Endothelial cell of umbilical vein (primary cell): ENCODE data around the gene ARHGEF37. TPM values are rescaled to one million over a fixed set of nuclear protein-coding genes. Genes with fewer than 3 reads are reported as not detected.

Experiments
- BruUV-seq: library from RNA; stranded (reverse); fragments of 400-500 nt; replicated peaks from 2 replicates; lab custom pipeline; 2021; lab: Mats Ljungman, UMichigan
- CTCF ChIA-PET: fragments of 300-600, 350-600 bp; sonication (Branson Sonifier 250); formaldehyde crosslinking; loops from one replicate; lab custom pipeline; 2021; ENCODE audit warnings: antibody characterized with exemption, inconsistent platforms; lab: Charles Lee
- POLR2A ChIA-PET: fragments of 300-600, 350-600 bp; sonication (Branson Sonifier 250); formaldehyde crosslinking; loops from one replicate; lab custom pipeline; 2021; ENCODE audit warnings: antibody characterized with exemption, inconsistent platforms; lab: Charles Lee
- DNase-seq: peaks from one replicate; pipeline ENCODE4 v3.0.0-alpha.2; 2011; ENCODE audit warnings: low read depth, low spot score
- FAIRE-seq: peaks from 2 replicates; lab custom pipeline; 2011; peaks lifted over from hg19 to GRCh38; lab: Jason Lieb, UNC
- H2AFZ ChIP-seq: 2 replicates; pipeline ENCODE4 v1.6.0; 2012; ENCODE audit warnings: low read depth, low read length, control low read depth, inconsistent platforms
- H3K27ac ChIP-seq: 2 replicates; pipeline ENCODE4 v1.5.1; 2011; ENCODE audit warnings: low read depth, mild to moderate bottlenecking, control low read depth, low read length, moderate library complexity; ENCODE audit not compliant: insufficient read depth
- H3K27me3 ChIP-seq, 2 experiments: 2 replicates each; pipeline versions ENCODE4 v1.6.0 to v1.6.1; 2011; ENCODE audit warnings: low read length in 2 of 2, mixed read lengths in 1 of 2; ENCODE audit not compliant: control insufficient read depth in 2 of 2, insufficient read depth in 2 of 2
- H3K36me3 ChIP-seq, 2 experiments: 2 replicates in 1 of 2; 3 replicates in 1 of 2; pipeline ENCODE4 v1.5.1; 2011; ENCODE audit warnings: low read length in 2 of 2, mild to moderate bottlenecking in 1 of 2, moderate library complexity in 1 of 2; ENCODE audit not compliant: control insufficient read depth in 2 of 2, insufficient read depth in 2 of 2; ENCODE audit errors: extremely low read depth in 1 of 2
- H3K4me1 ChIP-seq: 3 replicates; pipeline ENCODE4 v1.5.1; 2011; ENCODE audit warnings: mild to moderate bottlenecking, low read length; ENCODE audit not compliant: control insufficient read depth, insufficient read depth; ENCODE audit errors: extremely low read depth
- H3K4me2 ChIP-seq: 2 replicates; pipeline ENCODE4 v1.6.1; 2011; ENCODE audit warnings: low read length, control low read depth, mixed read lengths; ENCODE audit not compliant: insufficient read depth
- H3K4me3 ChIP-seq, 3 experiments: fragments of 200-600 bp in 1 of 3; sonication (generic), shearing (Covaris generic) in 1 of 3; replicated peaks in 1 of 3; 2 replicates each; pipeline ENCODE4 v1.5.1; 2011 to 2016; ENCODE audit warnings: control low read depth in 3 of 3, low read length in 3 of 3, mild to moderate bottlenecking in 2 of 3, inconsistent platforms in 1 of 3, low read depth in 1 of 3, moderate library complexity in 1 of 3; ENCODE audit not compliant: insufficient read depth in 1 of 3
- H3K79me2 ChIP-seq: 2 replicates; pipeline ENCODE4 v1.6.0; 2012; ENCODE audit warnings: low read length, inconsistent platforms; ENCODE audit not compliant: control insufficient read depth, insufficient read depth
- H3K9ac ChIP-seq: replicated peaks from 2 replicates; pipeline ENCODE3; 2011; ENCODE audit warnings: low read length, control low read depth; ENCODE audit not compliant: insufficient read depth; ENCODE audit errors: extremely low read depth
- H3K9me1 ChIP-seq: replicated peaks from 3 replicates; pipeline ENCODE4 v1.6.0; 2011; ENCODE audit warnings: mild to moderate bottlenecking, low read length; ENCODE audit not compliant: control insufficient read depth, insufficient read depth; ENCODE audit errors: extremely low read depth
- H3K9me3 ChIP-seq: replicated peaks from 2 replicates; pipeline ENCODE4 v1.5.1; 2012; ENCODE audit warnings: low read length, inconsistent platforms; ENCODE audit not compliant: control insufficient read depth, insufficient read depth
- H4K20me1 ChIP-seq: replicated peaks from 2 replicates; pipeline ENCODE3; 2011; ENCODE audit warnings: mild to moderate bottlenecking, low read length; ENCODE audit not compliant: control insufficient read depth, insufficient read depth; ENCODE audit errors: extremely low read depth
- CTCF ChIP-seq, 2 donors: IDR thresholded peaks; 1 replicate in 1 of 2; 2 replicates in 1 of 2; pipeline ENCODE4 v1.5.1; 2011; ENCODE audit warnings: low read length in 2 of 2, mild to moderate bottlenecking in 2 of 2, moderate library complexity in 2 of 2, control low read depth in 1 of 2, inconsistent platforms in 1 of 2, low read depth in 1 of 2; ENCODE audit not compliant: insufficient read depth in 1 of 2; ENCODE audit errors: extremely low read depth in 1 of 2
- EZH2 ChIP-seq: IDR thresholded peaks from 2 replicates; pipeline ENCODE4 v1.6.1; 2012; ENCODE audit warnings: borderline replicate concordance, low read depth, mild to moderate bottlenecking, moderate library complexity, low read length, inconsistent platforms; ENCODE audit not compliant: severe bottlenecking
- FOS ChIP-seq: IDR thresholded peaks from 2 replicates; pipeline ENCODE4 v1.6.1; 2011; ENCODE audit warnings: mild to moderate bottlenecking, low read length, moderate library complexity, borderline replicate concordance; ENCODE audit not compliant: insufficient read depth
- JUN ChIP-seq: IDR thresholded peaks from 2 replicates; pipeline ENCODE4 v1.6.1; 2011; ENCODE audit warnings: borderline replicate concordance, low read depth; ENCODE audit not compliant: insufficient read length, insufficient read depth
- MYC ChIP-seq: IDR thresholded peaks from one replicate; pipeline ENCODE4 v1.6.1; 2011; ENCODE audit warnings: mild to moderate bottlenecking, low read depth, low read length
- POLR2A ChIP-seq: IDR thresholded peaks from 2 replicates; pipeline ENCODE4 v1.6.1; 2012; ENCODE audit warnings: low read depth, mild to moderate bottlenecking, control low read depth, low read length
- POLR2AphosphoS5 ChIP-seq: IDR thresholded peaks from 2 replicates; pipeline ENCODE4 v1.6.1; 2012; ENCODE audit warnings: low read depth, mild to moderate bottlenecking, control low read depth, low read length, moderate library complexity; ENCODE audit not compliant: insufficient read depth
- dilution Hi-C: fragments of 300-500 bp; cut with MboI; formaldehyde crosslinking; loops from one replicate; pipeline ENCODE4 v1.15.0; 2019; ENCODE audit warnings: low sequenced_read_pairs; ENCODE audit not compliant: extremely low pct_ligation_motif_present
- intact Hi-C: fragments of 100-400 bp; cut with micrococcal nuclease; formaldehyde crosslinking; loops from one replicate; pipeline ENCODE4 v1.10.0; 2022
- polyA plus RNA-seq, 4 experiments: library from polyadenylated mRNA; depleted of rRNA in 3 of 4; stranded (reverse) in 3 of 4; unstranded in 1 of 4; fragments of >200 nt; gene quantifications; 2 replicates each; pipeline versions ENCODE4 v1.2.1 to v1.2.3, GENCODE V29; 2011 to 2012; ENCODE audit warnings: missing spikeins in 1 of 4
- total RNA-seq: library from RNA; stranded (reverse); gene quantifications from 2 replicates; pipeline ENCODE4 v1.2.3, GENCODE V29; 2021
- TF ChIP-seq, protein P1 (sequence below): IDR thresholded peaks from 2 replicates; pipeline ENCODE4 v1.6.1; 2011; ENCODE audit not compliant: insufficient read depth, insufficient read length

ARHGEF37 gene
- total and polyA plus RNA-seq, 2 donors (not counting 3 experiments of a cell fraction or from before 2014, with no cell fraction given), result 4.9 to 7.0 TPM

DNA sequence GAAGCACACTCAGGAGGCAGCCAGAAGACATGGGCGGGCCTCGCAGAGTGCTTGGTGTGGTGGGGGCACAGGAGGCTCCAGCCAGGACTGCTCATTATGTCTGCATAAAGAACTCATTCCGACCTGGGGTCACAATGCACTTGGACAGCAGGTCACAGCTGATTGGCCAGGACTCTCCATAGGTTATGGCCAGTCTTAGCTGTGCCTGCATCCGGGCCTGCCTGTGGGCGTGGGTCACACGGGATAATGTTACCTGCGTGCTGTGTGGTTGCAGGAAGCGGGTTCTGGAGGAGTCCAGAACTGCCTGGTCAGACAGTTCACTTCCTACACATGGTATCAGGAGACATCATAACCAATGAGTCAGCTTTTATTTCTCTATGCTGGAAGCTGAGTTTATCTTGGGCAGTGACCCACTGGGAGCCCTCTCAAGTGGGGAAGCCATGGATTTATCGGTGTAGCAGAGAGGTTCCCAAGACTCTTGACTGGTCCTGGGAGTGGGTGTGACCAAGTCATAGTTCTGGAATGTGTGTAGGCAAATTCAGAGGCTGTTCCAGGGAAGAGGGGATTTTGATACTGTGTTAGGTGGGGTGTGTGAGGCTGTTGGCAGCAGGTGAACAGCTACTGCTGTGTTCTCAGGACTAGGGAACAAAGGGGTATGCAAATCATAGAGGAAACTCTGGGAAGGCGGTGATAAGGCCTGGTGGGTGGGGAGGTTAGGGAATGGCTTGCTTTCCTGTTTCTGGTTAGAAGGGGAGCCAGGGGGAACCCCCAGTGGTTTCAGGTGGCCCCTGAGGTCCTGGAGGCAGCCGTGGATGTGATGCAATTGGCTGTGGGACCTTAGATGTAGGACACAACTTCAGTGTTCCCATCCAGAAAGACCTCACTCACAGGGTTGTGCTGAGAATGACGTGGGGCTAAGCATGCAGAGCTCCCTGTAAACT lies 51.3 kb downstream of the ARHGEF37 start:
- Histone ChIP-seq H3K9me3 (no peaks in the 10 kb centered on the region), H3K4me1 (peaks cover 19% of the 10 kb centered on the region), H3K27ac (no peak overlapping the region), H3K9ac (no peak overlapping the region), H3K4me3 (no peak overlapping the region), H3K79me2 (no peaks in the 10 kb centered on the region), H3K36me3 (no peaks in the 10 kb centered on the region), H4K20me1 (no peaks in the 10 kb centered on the region), H3K9me1 (no peaks in the 10 kb centered on the region), H3K4me2 (no peak overlapping the region), H2AFZ (peak overlapping the region; percentile 18), H3K27me3 (no peaks in the 10 kb centered on the region)
- TF ChIP-seq EZH2, result no peak
- peak; percentile 4 for TF ChIP-seq FOS
- TF ChIP-seq MYC, result no peak
- intact Hi-C loops (no loop called here), dilution Hi-C loops (loop anchor here (10.0 kb wide), 1 partner anchor 192 kb away; no protein-coding TSS in a partner anchor)
- ChIA-PET CTCF (interaction anchor here (1.6 to 7.2 kb wide), 3 partner anchors 35 to 358 kb away, joined by 6 to 278 read pairs (median 8); no protein-coding TSS in a partner anchor), POLR2A (no interaction called here)
- DNase-seq (peak; percentile 76), FAIRE-seq (peak; percentile 67)
- BruUV-seq, result no TSS peak

GRCh38 chr5:149633476-149634350 lies 52.4 kb downstream of the ARHGEF37 start:
- dilution Hi-C loops (loop anchor here (10.0 kb wide), 1 partner anchor 191 kb away; no protein-coding TSS in a partner anchor), intact Hi-C loops (no loop called here)
- no peaks in the 10 kb centered on the region for H3K9me3 ChIP-seq
- CTCF ChIA-PET, result interaction anchor here (1.2 to 7.2 kb wide), 5 partner anchors 9 to 357 kb away, joined by 5 to 278 read pairs (median 6); no protein-coding TSS in a partner anchor
- H3K79me2 ChIP-seq, result no peaks in the 10 kb centered on the region
- no peaks in the 10 kb centered on the region for H3K36me3 ChIP-seq
- H2AFZ ChIP-seq, result no peak overlapping the region
- no peak for FAIRE-seq
- no peak overlapping the region for H3K4me2 ChIP-seq
- no peaks in the 10 kb centered on the region for H4K20me1 ChIP-seq
- TF ChIP-seq MYC (no peak), FOS (no peak), EZH2 (no peak), POLR2AphosphoS5 (no peak), POLR2A (no peak), JUN (no peak), CTCF (IDR thresholded peaks at IDR 0.05; ENCODE audit: extremely low read depth in 1 of 2, insufficient read depth in 1 of 2, low read depth in 1 of 2, low read length in 2 of 2) (no peak)
- TF ChIP-seq, protein P1, sequence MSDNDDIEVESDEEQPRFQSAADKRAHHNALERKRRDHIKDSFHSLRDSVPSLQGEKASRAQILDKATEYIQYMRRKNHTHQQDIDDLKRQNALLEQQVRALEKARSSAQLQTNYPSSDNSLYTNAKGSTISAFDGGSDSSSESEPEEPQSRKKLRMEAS, result no peak
- DNase-seq, result no peak
- H3K27me3 ChIP-seq, result no peaks in the 10 kb centered on the region
- H3K4me1 ChIP-seq, result peaks cover 13% of the 10 kb centered on the region
- no peaks in the 10 kb centered on the region for H3K9me1 ChIP-seq
- POLR2A ChIA-PET, result no interaction called here
- no peak overlapping the region for H3K4me3 ChIP-seq
- no peak overlapping the region for H3K27ac ChIP-seq
- no peak overlapping the region for H3K9ac ChIP-seq
- no TSS peak for BruUV-seq
